ENCODE measurements around the gene TMEM245. TPM values are rescaled to one million over a fixed set of nuclear protein-coding genes. Genes with fewer than 3 reads are reported as not detected.

TMEM245 gene
- total and polyA plus RNA-seq, 9 donors: 29.4 to 43.3 (median 39.4) TPM

DNA sequence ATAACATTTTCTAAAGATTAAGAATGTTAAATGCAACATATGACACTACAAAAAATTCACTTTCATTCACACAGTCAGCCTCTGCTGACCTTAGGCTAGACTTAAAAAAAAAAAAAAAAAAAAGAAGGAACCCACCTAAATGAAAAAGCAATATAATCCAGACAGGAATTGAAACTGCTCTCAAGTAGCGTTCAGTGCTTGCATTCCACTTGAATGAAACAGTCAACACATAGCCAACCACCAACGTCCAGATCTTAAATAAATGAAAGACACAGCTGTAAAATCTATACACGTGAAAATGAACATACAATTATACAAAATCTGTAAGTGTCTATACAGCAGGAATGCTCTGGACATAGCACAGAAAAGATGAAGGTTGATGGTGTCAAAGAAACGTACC lies 11.4 kb downstream of the TMEM245 start:
- Histone ChIP-seq H3K27me3 (ENCODE audit: control insufficient read depth, insufficient read depth, low read length) (no peaks in the 10 kb centered on the region), H3K9me3 (replicated peaks; ENCODE audit: control insufficient read depth, low read depth, low read length) (no peaks in the 10 kb centered on the region), H3K4me3 (ENCODE audit: low read length) (no peak overlapping the region), H3K27ac (ENCODE audit: low read length) (no peak overlapping the region), H3K4me1 (ENCODE audit: control insufficient read depth, insufficient read depth, low read length) (no peaks in the 10 kb centered on the region), H3K36me3 (ENCODE audit: control insufficient read depth, insufficient read depth, low read length) (peaks cover 7% of the 10 kb centered on the region)
- WGBS (ENCODE audit: insufficient coverage): no CpG with 5 or more reads among the region's 4 CpGs
- DNase-seq: no peak

- no CpG with 5 or more reads among the region's 4 CpGs for WGBS (ENCODE audit: insufficient coverage)
These were observed 12.1 kb downstream of the TMEM245 start for GRCh38 chr9:109107402-109108240.

DNA sequence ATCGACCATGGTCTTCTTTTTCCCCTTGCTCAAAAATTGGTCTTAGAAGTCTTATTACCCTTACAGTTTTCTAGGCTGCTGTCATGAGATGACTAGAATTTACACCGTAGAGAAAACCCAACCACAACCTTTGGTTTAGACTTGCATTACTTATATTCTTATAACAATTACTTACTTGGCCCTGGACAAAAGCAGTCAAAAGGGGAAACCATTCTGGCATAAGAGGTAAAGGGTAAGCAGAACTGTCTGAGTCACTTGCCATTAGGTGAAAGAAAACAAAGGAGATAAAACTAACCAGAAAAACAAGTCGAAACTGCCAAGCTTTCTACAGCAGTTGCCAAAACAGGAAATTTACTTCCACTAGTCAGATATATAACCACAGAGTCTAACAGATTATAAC lies 17.9 kb downstream of the TMEM245 start:
- Histone ChIP-seq H3K4me3 (ENCODE audit: low read length) (no peak overlapping the region), H3K36me3 (ENCODE audit: control insufficient read depth, insufficient read depth, low read length) (peaks cover 19% of the 10 kb centered on the region), H3K4me1 (ENCODE audit: control insufficient read depth, insufficient read depth, low read length) (peaks cover 13% of the 10 kb centered on the region), H3K27me3 (ENCODE audit: control insufficient read depth, insufficient read depth, low read length) (no peaks in the 10 kb centered on the region), H3K27ac (ENCODE audit: low read length) (no peak overlapping the region), H3K9me3 (replicated peaks; ENCODE audit: control insufficient read depth, low read depth, low read length) (no peaks in the 10 kb centered on the region)
- no peak for DNase-seq
- no CpG with 5 or more reads among the region's 3 CpGs for WGBS (ENCODE audit: insufficient coverage)

More at GRCh38 chr9:109107402-109108240, 12.1 kb downstream of the TMEM245 start:
- Histone ChIP-seq H3K9me3 (replicated peaks; ENCODE audit: control insufficient read depth, low read depth, low read length) (no peaks in the 10 kb centered on the region), H3K27ac (ENCODE audit: low read length) (no peak overlapping the region), H3K27me3 (ENCODE audit: control insufficient read depth, insufficient read depth, low read length) (no peaks in the 10 kb centered on the region), H3K4me3 (ENCODE audit: low read length) (no peak overlapping the region), H3K36me3 (ENCODE audit: control insufficient read depth, insufficient read depth, low read length) (peaks cover 7% of the 10 kb centered on the region), H3K4me1 (ENCODE audit: control insufficient read depth, insufficient read depth, low read length) (no peaks in the 10 kb centered on the region)
- no peak for DNase-seq

DNA sequence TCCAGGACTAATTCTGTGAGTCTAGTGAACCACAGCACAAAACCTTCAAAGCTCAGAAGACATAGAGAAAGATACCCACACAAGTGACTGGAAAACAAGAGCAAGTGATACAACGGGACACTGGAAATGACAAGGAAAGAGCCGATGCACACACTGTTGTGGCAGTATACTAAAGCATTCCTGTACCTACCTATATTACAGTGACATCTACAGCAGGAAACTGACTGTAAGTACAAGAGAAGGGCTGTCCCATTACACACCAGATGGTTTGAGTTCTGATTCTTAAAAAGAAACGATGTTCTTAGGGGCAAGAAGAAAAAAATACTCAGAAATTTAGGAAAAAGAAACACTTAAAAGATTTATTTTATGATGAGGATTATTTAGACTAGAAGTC lies 18.5 kb downstream of the TMEM245 start:
- Histone ChIP-seq H3K27me3 (ENCODE audit: control insufficient read depth, insufficient read depth, low read length) (no peaks in the 10 kb centered on the region), H3K4me3 (ENCODE audit: low read length) (no peak overlapping the region), H3K36me3 (ENCODE audit: control insufficient read depth, insufficient read depth, low read length) (peaks cover 19% of the 10 kb centered on the region), H3K27ac (ENCODE audit: low read length) (no peak overlapping the region), H3K9me3 (replicated peaks; ENCODE audit: control insufficient read depth, low read depth, low read length) (no peaks in the 10 kb centered on the region), H3K4me1 (ENCODE audit: control insufficient read depth, insufficient read depth, low read length) (peaks cover 13% of the 10 kb centered on the region)
- WGBS (ENCODE audit: insufficient coverage): no CpG with 5 or more reads among the region's 3 CpGs
- DNase-seq: no peak

GRCh38 chr9:109100543-109101201 lies 19.1 kb downstream of the TMEM245 start:
- Histone ChIP-seq H3K4me1 (ENCODE audit: control insufficient read depth, insufficient read depth, low read length) (peaks cover 13% of the 10 kb centered on the region), H3K36me3 (ENCODE audit: control insufficient read depth, insufficient read depth, low read length) (peaks cover 22% of the 10 kb centered on the region), H3K4me3 (ENCODE audit: low read length) (no peak overlapping the region), H3K27ac (ENCODE audit: low read length) (no peak overlapping the region), H3K9me3 (replicated peaks; ENCODE audit: control insufficient read depth, low read depth, low read length) (no peaks in the 10 kb centered on the region), H3K27me3 (ENCODE audit: control insufficient read depth, insufficient read depth, low read length) (no peaks in the 10 kb centered on the region)
- DNase-seq: no peak
- WGBS (ENCODE audit: insufficient coverage): 87% methylated on average over 2 of the region's 3 CpGs

DNA sequence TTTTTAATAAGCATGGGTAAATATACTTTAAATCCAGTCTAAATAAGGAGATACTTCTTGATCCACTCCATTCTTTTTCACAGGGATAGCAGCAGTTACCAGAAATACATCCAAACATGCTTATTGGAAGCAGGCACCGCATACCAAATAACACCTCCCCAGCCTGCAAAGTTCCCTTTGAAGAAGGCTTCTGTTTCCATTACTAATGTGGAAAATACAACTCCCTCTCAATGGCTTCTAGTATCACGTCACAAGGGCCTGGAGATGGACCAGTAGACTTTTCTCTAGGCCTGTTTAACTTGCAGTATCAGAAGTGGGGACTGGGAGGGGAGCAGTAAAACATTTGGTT lies 20.8 kb downstream of the TMEM245 start:
- Histone ChIP-seq H3K4me3 (ENCODE audit: low read length) (no peak overlapping the region), H3K27me3 (ENCODE audit: control insufficient read depth, insufficient read depth, low read length) (no peaks in the 10 kb centered on the region), H3K36me3 (ENCODE audit: control insufficient read depth, insufficient read depth, low read length) (peaks cover 21% of the 10 kb centered on the region), H3K27ac (ENCODE audit: low read length) (peak overlapping the region; percentile 62), H3K9me3 (replicated peaks; ENCODE audit: control insufficient read depth, low read depth, low read length) (no peaks in the 10 kb centered on the region), H3K4me1 (ENCODE audit: control insufficient read depth, insufficient read depth, low read length) (peaks cover 13% of the 10 kb centered on the region)
- peak; percentile 83 for DNase-seq
- 60% methylated on average over 1 of the region's 2 CpGs for WGBS (ENCODE audit: insufficient coverage)

GRCh38 chr9:109098171-109098959 lies 21.4 kb downstream of the TMEM245 start:
- peak overlapping the region; percentile 40 for H3K27ac ChIP-seq (ENCODE audit: low read length)
- H3K9me3 ChIP-seq (replicated peaks; ENCODE audit: control insufficient read depth, low read depth, low read length): no peaks in the 10 kb centered on the region
- H3K36me3 ChIP-seq (ENCODE audit: control insufficient read depth, insufficient read depth, low read length): peaks cover 18% of the 10 kb centered on the region
- no CpG with 5 or more reads among the region's 4 CpGs for WGBS (ENCODE audit: insufficient coverage)
- no peak overlapping the region for H3K4me3 ChIP-seq (ENCODE audit: low read length)
- peaks cover 13% of the 10 kb centered on the region for H3K4me1 ChIP-seq (ENCODE audit: control insufficient read depth, insufficient read depth, low read length)
- peak; percentile 64 for DNase-seq
- H3K27me3 ChIP-seq (ENCODE audit: control insufficient read depth, insufficient read depth, low read length): no peaks in the 10 kb centered on the region

GRCh38 chr9:109097146-109097545 lies 22.6 kb downstream of the TMEM245 start:
- DNase-seq: no peak
- H3K36me3 ChIP-seq (ENCODE audit: control insufficient read depth, insufficient read depth, low read length): peaks cover 24% of the 10 kb centered on the region
- H3K27me3 ChIP-seq (ENCODE audit: control insufficient read depth, insufficient read depth, low read length): no peaks in the 10 kb centered on the region
- peaks cover 13% of the 10 kb centered on the region for H3K4me1 ChIP-seq (ENCODE audit: control insufficient read depth, insufficient read depth, low read length)
- H3K9me3 ChIP-seq (replicated peaks; ENCODE audit: control insufficient read depth, low read depth, low read length): no peaks in the 10 kb centered on the region
- no peak overlapping the region for H3K4me3 ChIP-seq (ENCODE audit: low read length)
- no peak overlapping the region for H3K27ac ChIP-seq (ENCODE audit: low read length)
- WGBS (ENCODE audit: insufficient coverage): 94% methylated on average over 2 of the region's 4 CpGs

GRCh38 chr9:109095321-109095720 lies 24.4 kb downstream of the TMEM245 start:
- H3K27ac ChIP-seq (ENCODE audit: low read length): no peak overlapping the region
- no peak overlapping the region for H3K4me3 ChIP-seq (ENCODE audit: low read length)
- H3K9me3 ChIP-seq (replicated peaks; ENCODE audit: control insufficient read depth, low read depth, low read length): no peaks in the 10 kb centered on the region
- DNase-seq: no peak
- H3K4me1 ChIP-seq (ENCODE audit: control insufficient read depth, insufficient read depth, low read length): peaks cover 13% of the 10 kb centered on the region
- 78% methylated on average over 1 of the region's 3 CpGs for WGBS (ENCODE audit: insufficient coverage)
- peaks cover 26% of the 10 kb centered on the region for H3K36me3 ChIP-seq (ENCODE audit: control insufficient read depth, insufficient read depth, low read length)
- H3K27me3 ChIP-seq (ENCODE audit: control insufficient read depth, insufficient read depth, low read length): no peaks in the 10 kb centered on the region

DNA sequence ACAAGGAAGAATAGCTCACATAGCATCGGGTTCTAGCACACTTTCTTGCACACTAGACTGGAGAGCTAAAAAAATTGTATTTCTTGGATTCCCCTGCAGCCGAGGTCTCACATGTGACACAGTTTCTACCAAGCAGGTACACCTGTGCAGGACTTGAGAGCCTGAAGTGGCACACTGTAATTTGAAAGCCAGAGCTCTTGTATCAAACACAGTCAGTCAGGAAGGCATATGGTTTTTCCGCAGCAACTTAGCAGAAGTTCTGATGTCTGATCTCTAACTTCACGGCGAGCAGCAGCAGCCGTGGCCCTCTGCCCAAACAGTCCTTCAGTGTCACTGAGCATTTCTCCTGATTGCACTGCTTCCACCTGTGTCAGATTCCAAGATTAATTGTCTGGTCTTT lies 25.5 kb downstream of the TMEM245 start:
- Histone ChIP-seq H3K27ac (ENCODE audit: low read length) (no peak overlapping the region), H3K9me3 (replicated peaks; ENCODE audit: control insufficient read depth, low read depth, low read length) (no peaks in the 10 kb centered on the region), H3K4me3 (ENCODE audit: low read length) (no peak overlapping the region), H3K4me1 (ENCODE audit: control insufficient read depth, insufficient read depth, low read length) (peaks cover 9% of the 10 kb centered on the region), H3K36me3 (ENCODE audit: control insufficient read depth, insufficient read depth, low read length) (peaks cover 25% of the 10 kb centered on the region), H3K27me3 (ENCODE audit: control insufficient read depth, insufficient read depth, low read length) (no peaks in the 10 kb centered on the region)
- DNase-seq: no peak
- 75% methylated on average over 6 of the region's 6 CpGs for WGBS (ENCODE audit: insufficient coverage)

Data from muscle of leg (tissue), 11 donors.